HepG2 (cell line): Measurements from ENCODE around the gene MSI2.

Source experiments
- MAX ChIP-seq: IDR thresholded peaks from 2 replicates; pipeline ENCODE4 v1.6.1; 2012; ENCODE audit warnings: inconsistent platforms
- NCOA2 ChIP-seq: sonication (generic); formaldehyde crosslinking; IDR thresholded peaks from 2 replicates; pipeline ENCODE4 v1.8.0; 2022; ENCODE audit warnings: inconsistent platforms
- ZZZ3 ChIP-seq: sonication (generic); formaldehyde crosslinking; IDR thresholded peaks from 2 replicates; pipeline ENCODE4 v1.4.0; 2020; ENCODE audit warnings: missing genetic modification reagents, mild to moderate bottlenecking, borderline replicate concordance

- TF ChIP-seq NCOA2 (CRISPR knock-in tag) (no peak), ZZZ3 (CRISPR knock-in tag) (no peak), MAX (no peak)
These were observed 131.3 kb downstream of the MSI2 start for GRCh38 chr17:57387575-57387974.
